Activated CD8-positive, alpha-beta T cell treated with anti-CD3 and anti-CD28 coated beads, Interleukin-2, amount 10 ng/mL, durations not matched to agents 7 days and 5 days (primary cell): ENCODE measurements around the gene ZNF223. TPM values are rescaled to one million over a fixed set of nuclear protein-coding genes. Genes with fewer than 3 reads are reported as not detected.

ENCODE experiments used
- ATAC-seq: fragments of 150-1000 bp; cut with Tn5 transposase; one replicate; pipeline ENCODE4 v1.10.0; 2021; ENCODE audit warnings: moderate library complexity
- CTCF ChIA-PET: fragments of 350-600 bp; sonication (Branson Sonifier 250); formaldehyde crosslinking; loops from one replicate; lab custom pipeline; 2021; ENCODE audit warnings: antibody characterized with exemption; lab: Charles Lee
- POLR2A ChIA-PET: fragments of 350-600 bp; sonication (Branson Sonifier 250); formaldehyde crosslinking; loops from one replicate; lab custom pipeline; 2021; ENCODE audit warnings: antibody characterized with exemption; lab: Charles Lee
- DNase-seq: peaks from one replicate; pipeline ENCODE4 v3.0.0-alpha.2; 2020
- H3K27ac Mint-ChIP-seq: one replicate; pipeline ENCODE4 v1.8.0; 2021; ENCODE audit warnings: mild to moderate bottlenecking, mixed read lengths
- H3K27me3 Mint-ChIP-seq: one replicate; pipeline ENCODE4 v1.8.0; 2021; ENCODE audit warnings: low read depth, mixed read lengths
- H3K36me3 Mint-ChIP-seq: one replicate; pipeline ENCODE4 v1.8.0; 2021; ENCODE audit warnings: low read depth, mixed read lengths
- H3K4me1 Mint-ChIP-seq: one replicate; pipeline ENCODE4 v1.8.0; 2021; ENCODE audit warnings: low read depth, mixed read lengths
- H3K4me3 Mint-ChIP-seq: one replicate; pipeline ENCODE4 v1.8.0; 2021; ENCODE audit warnings: mild to moderate bottlenecking, mixed read lengths
- H3K9me3 Mint-ChIP-seq: one replicate; pipeline ENCODE4 v1.8.0; 2022; ENCODE audit warnings: mixed read lengths; ENCODE audit not compliant: insufficient read depth
- total RNA-seq, 2 experiments: library from RNA; stranded (reverse); gene quantifications; one replicate each; pipeline ENCODE4 v1.2.3, GENCODE V29; 2021

ZNF223 gene
- total RNA-seq, 2 experiments from 2014 or later, result not detected

GRCh38 chr19:44072543-44073401 is 20.9 kb downstream of the ZNF223 start:
- ChIA-PET CTCF (interaction anchor here (1.1 to 1.3 kb wide), 2 partner anchors 22 to 92 kb away, joined by 3 to 8 read pairs; partner anchors contain the start of gene ZNF226), POLR2A (interaction anchor here (0.6 to 1.2 kb wide), 3 partner anchors 14 to 69 kb away, joined by 3 to 4 read pairs (median 3); partner anchors contain the start of gene ZNF224)
- Mint-ChIP-seq H3K4me1 (peaks cover 23% of the 10 kb centered on the region), H3K9me3 (peaks cover 25% of the 10 kb centered on the region), H3K27ac (peak overlapping the region; percentile 77), H3K4me3 (peak overlapping the region; percentile 78), H3K36me3 (peaks cover 25% of the 10 kb centered on the region), H3K27me3 (no peaks in the 10 kb centered on the region)
- DNase-seq, result peak; percentile 24
- no peak for ATAC-seq

DNA sequence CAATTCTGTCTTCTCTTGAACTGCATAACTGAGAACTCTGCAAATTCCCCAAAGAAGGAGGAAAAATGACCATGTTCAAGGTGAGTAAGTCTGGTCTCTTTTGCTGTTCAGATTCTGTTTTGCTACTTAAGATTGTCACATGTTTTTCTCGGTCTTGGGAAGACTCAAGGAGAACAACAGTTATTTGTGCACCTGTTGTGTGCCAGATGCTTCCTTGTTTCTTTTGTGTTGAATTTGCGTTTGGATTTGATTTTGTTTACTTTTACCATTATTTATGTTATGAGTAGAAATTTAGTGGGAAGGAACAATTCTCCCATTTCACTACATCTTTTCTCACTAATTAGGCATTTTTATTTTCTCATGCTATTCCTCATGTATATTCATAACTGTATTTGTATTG is 24.5 kb downstream of the ZNF223 start:
- no peak overlapping the region for H3K4me3 Mint-ChIP-seq
- peaks cover 19% of the 10 kb centered on the region for H3K4me1 Mint-ChIP-seq
- ChIA-PET POLR2A (no interaction called here), CTCF (no interaction called here)
- H3K27ac Mint-ChIP-seq, result no peak overlapping the region
- peaks cover 32% of the 10 kb centered on the region for H3K36me3 Mint-ChIP-seq
- H3K9me3 Mint-ChIP-seq, result peaks cover 11% of the 10 kb centered on the region
- no peak for DNase-seq
- H3K27me3 Mint-ChIP-seq, result no peaks in the 10 kb centered on the region
- no peak for ATAC-seq

DNA sequence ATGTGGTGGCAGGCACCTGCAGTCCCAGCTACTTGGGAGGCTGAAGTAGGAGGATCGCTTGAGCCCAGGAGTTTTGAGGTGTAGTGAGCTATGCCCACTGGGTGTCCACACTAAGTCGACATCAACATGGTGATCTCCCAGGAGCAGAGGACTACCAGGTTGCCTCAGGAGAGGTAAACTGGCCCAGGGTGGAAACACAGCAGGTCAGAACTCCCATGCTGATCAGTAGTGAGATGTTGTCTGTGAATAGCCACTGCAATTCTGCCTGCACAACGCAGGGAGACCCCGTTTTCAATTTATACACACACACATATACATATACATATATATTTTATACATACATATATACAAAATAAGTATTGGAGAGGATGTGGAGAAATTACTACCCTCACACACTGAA is 40.3 kb downstream of the ZNF223 start:
- H3K4me3 Mint-ChIP-seq, result no peak overlapping the region
- no peaks in the 10 kb centered on the region for H3K27me3 Mint-ChIP-seq
- H3K36me3 Mint-ChIP-seq, result peaks cover 20% of the 10 kb centered on the region
- ATAC-seq (no peak), DNase-seq (no peak)
- POLR2A ChIA-PET, result no interaction called here
- peaks cover 9% of the 10 kb centered on the region for H3K4me1 Mint-ChIP-seq
- CTCF ChIA-PET, result interaction anchor here (0.9 kb wide), 1 partner anchor 16 kb away, joined by 3 read pairs; no protein-coding TSS in a partner anchor
- H3K9me3 Mint-ChIP-seq, result peaks cover 6% of the 10 kb centered on the region
- no peak overlapping the region for H3K27ac Mint-ChIP-seq

DNA sequence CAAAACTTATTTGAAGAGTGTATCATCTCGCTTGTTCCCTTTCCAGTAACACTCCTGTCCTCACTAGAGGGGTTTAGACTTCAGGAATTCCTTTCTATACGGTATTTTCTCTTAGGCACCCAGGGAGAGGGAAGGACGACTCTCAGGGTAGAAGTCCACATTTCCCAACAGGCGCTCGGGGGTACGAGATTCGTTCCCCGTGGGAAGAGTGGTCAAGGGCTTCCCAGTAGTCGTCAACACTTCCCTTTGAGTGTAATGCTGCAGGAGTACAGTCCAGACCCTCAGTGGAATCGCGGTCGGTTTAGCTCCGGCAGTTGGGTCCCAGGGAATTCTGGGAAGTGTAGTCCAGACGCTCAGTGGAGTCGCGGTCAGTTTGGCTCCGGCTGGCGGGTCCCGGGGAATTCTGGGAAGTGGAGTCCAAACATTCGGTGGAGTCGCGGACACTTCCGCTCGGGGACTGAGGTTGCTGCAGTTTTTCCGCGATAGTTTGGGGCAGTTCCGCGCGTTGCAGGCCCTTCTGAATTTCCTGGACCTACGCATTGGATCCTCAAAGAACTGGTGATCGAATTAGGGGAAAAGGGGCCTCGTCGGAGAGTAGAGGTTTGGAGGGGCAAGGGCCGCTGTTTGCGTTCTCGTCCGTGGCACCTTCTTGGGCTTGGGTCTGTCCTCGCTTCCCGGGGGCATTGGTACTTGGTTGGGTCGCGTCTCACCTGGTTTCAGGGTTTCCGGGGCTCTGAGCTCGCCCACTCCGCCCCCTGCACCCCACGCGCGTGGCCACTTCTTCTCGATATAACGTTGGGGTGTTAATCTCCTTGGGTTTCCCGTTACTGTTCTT is 42.3 kb downstream of the ZNF223 start, which contains the start of gene ZNF224:
TSS of gene ZNF224 (plus strand) at position 431 of the 835 bp plus-strand sequence. CDS start 3,513 bp downstream, outside the sequence.
- Mint-ChIP-seq H3K27ac (peak within 1 kb of the TSS; percentile 82), H3K4me3 (peak within 1 kb of the TSS; percentile 98), H3K4me1 (peaks cover 9% of the 10 kb centered on the region), H3K9me3 (peaks cover 12% of the 10 kb centered on the region), H3K27me3 (no peaks in the 10 kb centered on the region), H3K36me3 (peaks cover 37% of the 10 kb centered on the region)
- CTCF ChIA-PET, result interaction anchor here (0.8 to 1.8 kb wide), 14 partner anchors 20 to 426 kb away, joined by 3 to 8 read pairs (median 4); partner anchors contain the start of genes PLAUR, ZNF223, ZNF226 and ZNF227
- ATAC-seq (peak; percentile 81), DNase-seq (peak; percentile 91)
- POLR2A ChIA-PET, result interaction anchor here (0.8 to 1.7 kb wide), 6 partner anchors 20 to 193 kb away, joined by 4 to 9 read pairs (median 5); partner anchors contain the start of genes ZNF226, ZNF230 and ZNF234

GRCh38 chr19:44107751-44108150 is 55.9 kb downstream of the ZNF223 start:
- Mint-ChIP-seq H3K36me3 (peaks cover 71% of the 10 kb centered on the region), H3K4me1 (peaks cover 9% of the 10 kb centered on the region), H3K27ac (no peak overlapping the region), H3K4me3 (no peak overlapping the region), H3K27me3 (no peaks in the 10 kb centered on the region), H3K9me3 (peaks cover 54% of the 10 kb centered on the region)
- POLR2A ChIA-PET, result interaction anchor here (1.3 kb wide), 1 partner anchor 12 kb away, joined by 5 read pairs; no protein-coding TSS in a partner anchor
- no peak for DNase-seq
- CTCF ChIA-PET, result no interaction called here
- ATAC-seq, result no peak

- POLR2A ChIA-PET, result no interaction called here
Observed at GRCh38 chr19:44109458-44109857, 57.6 kb downstream of the ZNF223 start.

GRCh38 chr19:44111910-44112463 is 60.2 kb downstream of the ZNF223 start:
- Mint-ChIP-seq H3K27ac (no peak overlapping the region), H3K9me3 (peaks cover 33% of the 10 kb centered on the region), H3K36me3 (peaks cover 49% of the 10 kb centered on the region), H3K27me3 (no peaks in the 10 kb centered on the region), H3K4me3 (peak overlapping the region; percentile 10), H3K4me1 (peaks cover 28% of the 10 kb centered on the region)
- ATAC-seq (no peak), DNase-seq (no peak)
- CTCF ChIA-PET, result no interaction called here
- POLR2A ChIA-PET, result no interaction called here

More at GRCh38 chr19:44109458-44109857, 57.6 kb downstream of the ZNF223 start:
- H3K4me3 Mint-ChIP-seq, result no peak overlapping the region
- ATAC-seq (no peak), DNase-seq (no peak)
- peaks cover 19% of the 10 kb centered on the region for H3K4me1 Mint-ChIP-seq
- CTCF ChIA-PET, result no interaction called here
- no peak overlapping the region for H3K27ac Mint-ChIP-seq
- no peaks in the 10 kb centered on the region for H3K27me3 Mint-ChIP-seq
- peaks cover 56% of the 10 kb centered on the region for H3K36me3 Mint-ChIP-seq
- peaks cover 48% of the 10 kb centered on the region for H3K9me3 Mint-ChIP-seq

- no peak for ATAC-seq
- Mint-ChIP-seq H3K9me3 (peaks cover 27% of the 10 kb centered on the region), H3K27ac (peak overlapping the region; percentile 95), H3K4me1 (peaks cover 28% of the 10 kb centered on the region), H3K27me3 (no peaks in the 10 kb centered on the region), H3K4me3 (peak overlapping the region; percentile 99), H3K36me3 (peaks cover 46% of the 10 kb centered on the region)
- ChIA-PET POLR2A (interaction anchor here (0.7 kb wide), 1 partner anchor 18 kb away, joined by 4 read pairs; no protein-coding TSS in a partner anchor), CTCF (no interaction called here)
- no peak for DNase-seq
Observed at GRCh38 chr19:44112802-44113137, 60.9 kb downstream of the ZNF223 start.

GRCh38 chr19:44113138-44113783 is 61.4 kb downstream of the ZNF223 start, which contains the start of gene ZNF225:
ZNF225 (plus strand) TSS chr19:44113399; CDS start chr19:44115828, 2,429 bp downstream.
- peak within 1 kb of the TSS; percentile 95 for H3K27ac Mint-ChIP-seq
- H3K4me1 Mint-ChIP-seq, result peaks cover 28% of the 10 kb centered on the region
- DNase-seq, result peak; percentile 92
- POLR2A ChIA-PET, result interaction anchor here (0.7 to 1.2 kb wide), 4 partner anchors 18 to 94 kb away, joined by 3 to 6 read pairs (median 4); no protein-coding TSS in a partner anchor
- peak within 1 kb of the TSS; percentile 99 for H3K4me3 Mint-ChIP-seq
- peaks cover 22% of the 10 kb centered on the region for H3K9me3 Mint-ChIP-seq
- CTCF ChIA-PET, result interaction anchor here (1.3 kb wide), 1 partner anchor 18 kb away, joined by 3 read pairs; no protein-coding TSS in a partner anchor
- ATAC-seq, result peak; percentile 88
- no peaks in the 10 kb centered on the region for H3K27me3 Mint-ChIP-seq
- peaks cover 45% of the 10 kb centered on the region for H3K36me3 Mint-ChIP-seq

- DNase-seq (no peak), ATAC-seq (peak; percentile 9)
- POLR2A ChIA-PET, result interaction anchor here (0.8 to 1.2 kb wide), 4 partner anchors 17 to 94 kb away, joined by 3 to 6 read pairs (median 4); partner anchors contain the start of gene ZNF222
- peak overlapping the region; percentile 99 for H3K4me3 Mint-ChIP-seq
- no peaks in the 10 kb centered on the region for H3K27me3 Mint-ChIP-seq
- peak overlapping the region; percentile 95 for H3K27ac Mint-ChIP-seq
- peaks cover 28% of the 10 kb centered on the region for H3K4me1 Mint-ChIP-seq
- peaks cover 18% of the 10 kb centered on the region for H3K9me3 Mint-ChIP-seq
- peaks cover 47% of the 10 kb centered on the region for H3K36me3 Mint-ChIP-seq
- CTCF ChIA-PET, result interaction anchor here (1.3 kb wide), 1 partner anchor 19 kb away, joined by 3 read pairs; no protein-coding TSS in a partner anchor
Observed at GRCh38 chr19:44113784-44114390, 62.1 kb downstream of the ZNF223 start.
